ENCODE results near the gene ITGA3.

GRCh38 chr17:50093807-50094206 is 37.9 kb downstream of the ITGA3 start:
- no peak for TF ChIP-seq CTCF (IDR thresholded peaks at IDR 0.05; ENCODE audit: borderline replicate concordance, extremely low read depth, low read length, poor library complexity, severe bottlenecking)
- no peak for TF ChIP-seq EZH2 (IDR thresholded peaks at IDR 0.05; ENCODE audit: borderline replicate concordance, low read depth, low read length, severe bottlenecking)

All from DND-41 (cell line).